ENCODE measurements around the gene PM20D2. TPM values are rescaled to one million over a fixed set of nuclear protein-coding genes. Genes with fewer than 3 reads are reported as not detected.

PM20D2 gene
- total and polyA plus RNA-seq, 2 of the 13 experiments (the other 11 are each of a cell fraction or from before 2014, with no cell fraction given) = 13.3 to 26.3 TPM

GRCh38 chr6:89145956-89146717, at the start of gene PM20D2 (continued):
- TF ChIP-seq KIAA2018 (CRISPR knock-in tag; IDR thresholded peaks at IDR 0.05; ENCODE audit: borderline replicate concordance) = no peak
- no peak; the same call in none of the 2 replicates for TF ChIP-seq ZNF503 (CRISPR knock-in tag; IDR thresholded peaks at IDR 0.05)
- no peak for TF ChIP-seq ZNF317 (CRISPR knock-in tag; IDR thresholded peaks at IDR 0.05)
- TF ChIP-seq CREB1 (IDR thresholded peaks at IDR 0.05) = no peak
- no peak for TF ChIP-seq CREB1 (CRISPR knock-in tag; IDR thresholded peaks at IDR 0.05)
- TF ChIP-seq TBP (CRISPR knock-in tag; IDR thresholded peaks at IDR 0.05) = no peak
- no peak for TF ChIP-seq ZNF512B (CRISPR knock-in tag; IDR thresholded peaks at IDR 0.05; ENCODE audit: borderline replicate concordance)
- TF ChIP-seq HNF4A (CRISPR knock-in tag; IDR thresholded peaks at IDR 0.05) = no peak; the same call in 1 of the 2 replicates
- no peak for TF ChIP-seq NFATC3 (CRISPR knock-in tag; IDR thresholded peaks at IDR 0.05)
- no peak for TF ChIP-seq DRAP1 (CRISPR knock-in tag; IDR thresholded peaks at IDR 0.05)
- TF ChIP-seq ZBED4 (CRISPR knock-in tag; IDR thresholded peaks at IDR 0.05; ENCODE audit: borderline replicate concordance) = 0 out of 2 replicates have a peak, but pooled peaks have one; percentile 70

Data from HepG2 (cell line).